Body of pancreas (tissue), 4 donors: ENCODE data around the gene SC5D. TPM values are rescaled to one million over a fixed set of nuclear protein-coding genes. Genes with fewer than 3 reads are reported as not detected.

Experiments
- ATAC-seq: fragments of 150-250 bp; one replicate; pipeline ENCODE4 v1.9.1; 2016
- DNase-seq, 4 donors: peaks; one replicate each; pipeline ENCODE4 v3.0.0-alpha.2; 2019
- H3K27ac ChIP-seq, 4 donors: fragments of 200-600 bp; sonication (generic); 1 replicate in 3 of 4; 2 replicates in 1 of 4; pipeline versions ENCODE4 v1.5.1 to v1.6.1; 2016 to 2019; ENCODE audit warnings: mild to moderate bottlenecking in 1 of 4, mixed read lengths in 1 of 4, moderate library complexity in 1 of 4
- H3K27me3 ChIP-seq, 2 donors: fragments of 200-600 bp; sonication (generic); one replicate each; pipeline ENCODE4 v1.6.0; 2016; ENCODE audit warnings: mild to moderate bottlenecking in 1 of 2
- H3K36me3 ChIP-seq, 2 donors: fragments of 200-600 bp; sonication (generic); replicated peaks in 1 of 2; 2 replicates each; pipeline ENCODE4 v1.5.1; 2016; ENCODE audit warnings: low read depth in 2 of 2; ENCODE audit not compliant: insufficient read depth in 1 of 2
- H3K4me1 ChIP-seq: fragments of 200-600 bp; sonication (generic); one replicate; pipeline ENCODE4 v1.6.0; 2016
- H3K4me3 ChIP-seq, 2 donors: fragments of 200-600 bp; sonication (generic); 1 replicate in 1 of 2; 2 replicates in 1 of 2; pipeline ENCODE4 v1.5.1; 2016 to 2019
- H3K9me3 ChIP-seq, 3 donors: fragments of 200-600 bp; sonication (generic); 1 replicate in 2 of 3; 2 replicates in 1 of 3; pipeline ENCODE4 v1.5.1; 2016
- POLR2A ChIP-seq, 3 donors: fragments of 450-650 bp; IDR thresholded peaks; one replicate each; pipeline ENCODE4 v1.6.1; 2016; ENCODE audit warnings: antibody characterized with exemption in 3 of 3, mild to moderate bottlenecking in 2 of 3
- WGBS, 2 donors: methylation state at CpG; one replicate each; pipeline ENCODE4 v1.1.5; 2017; 5-methylcytosine and 5-hydroxymethylcytosine counted together
- intact Hi-C: fragments of 100-400 bp; cut with DNase I; formaldehyde crosslinking; loops from one replicate; pipeline ENCODE4 v1.15.1; 2023
- total RNA-seq, 2 donors: library from RNA; depleted of rRNA; stranded (reverse); fragments of >200 nt; gene quantifications; one replicate each; pipeline ENCODE4 v1.1.0, GENCODE V29; 2016
- TF ChIP-seq, protein P1 (sequence below), 7 experiments: fragments of 450-650 bp in 4 of 7; fragments of 200-600 bp in 3 of 7; sonication (generic) in 3 of 7; IDR thresholded peaks; one replicate each; pipeline ENCODE4 v1.5.1; 2016 to 2019; ENCODE audit warnings: antibody characterized with exemption in 7 of 7

Gene SC5D
- total RNA-seq, 2 donors from 2014 or later, result 9.2 to 22.1 TPM

DNA sequence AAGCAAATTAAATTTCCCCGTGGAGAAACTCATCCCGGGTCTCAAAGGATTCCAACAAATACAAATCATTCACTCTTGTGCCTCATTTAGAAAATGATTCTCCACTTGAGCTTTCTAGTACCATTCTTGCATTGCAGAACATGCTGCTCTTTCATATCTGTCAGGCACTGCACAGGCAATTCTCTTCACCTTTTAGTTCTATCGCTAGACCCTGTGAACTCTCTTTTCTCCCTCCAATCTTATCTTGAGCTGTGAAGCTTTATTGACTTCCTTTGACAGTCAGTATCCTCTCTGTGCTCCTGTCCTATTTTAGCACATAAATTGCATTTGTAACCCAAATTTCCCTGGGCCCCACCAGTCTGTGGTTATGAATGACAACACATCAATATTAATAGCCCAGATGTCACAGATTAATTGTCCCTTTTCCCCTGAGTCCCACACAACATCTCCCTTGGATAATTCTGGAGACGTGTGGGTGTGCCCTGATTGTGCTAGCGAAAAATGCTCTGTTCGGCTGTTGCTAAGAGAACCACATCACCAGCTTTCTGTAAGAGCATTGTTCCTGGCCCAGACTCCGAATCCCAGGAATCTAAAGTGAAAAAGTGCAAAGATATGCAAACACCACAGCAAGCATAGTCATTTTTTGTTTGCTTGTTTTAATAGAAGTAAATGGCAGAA lies 22.4 kb upstream of the SC5D start:
- intact Hi-C loops, result no loop called here
- Histone ChIP-seq H3K27ac (no peak overlapping the region), H3K27me3 (no peaks in the 10 kb centered on the region), H3K9me3 (no peaks in the 10 kb centered on the region), H3K36me3 (no peaks in the 10 kb centered on the region), H3K4me1 (no peaks in the 10 kb centered on the region), H3K4me3 (no peak overlapping the region)
- WGBS, 2 donors, result 38% methylated on average over 7 of the region's 7 CpGs
- TF ChIP-seq, protein P1, sequence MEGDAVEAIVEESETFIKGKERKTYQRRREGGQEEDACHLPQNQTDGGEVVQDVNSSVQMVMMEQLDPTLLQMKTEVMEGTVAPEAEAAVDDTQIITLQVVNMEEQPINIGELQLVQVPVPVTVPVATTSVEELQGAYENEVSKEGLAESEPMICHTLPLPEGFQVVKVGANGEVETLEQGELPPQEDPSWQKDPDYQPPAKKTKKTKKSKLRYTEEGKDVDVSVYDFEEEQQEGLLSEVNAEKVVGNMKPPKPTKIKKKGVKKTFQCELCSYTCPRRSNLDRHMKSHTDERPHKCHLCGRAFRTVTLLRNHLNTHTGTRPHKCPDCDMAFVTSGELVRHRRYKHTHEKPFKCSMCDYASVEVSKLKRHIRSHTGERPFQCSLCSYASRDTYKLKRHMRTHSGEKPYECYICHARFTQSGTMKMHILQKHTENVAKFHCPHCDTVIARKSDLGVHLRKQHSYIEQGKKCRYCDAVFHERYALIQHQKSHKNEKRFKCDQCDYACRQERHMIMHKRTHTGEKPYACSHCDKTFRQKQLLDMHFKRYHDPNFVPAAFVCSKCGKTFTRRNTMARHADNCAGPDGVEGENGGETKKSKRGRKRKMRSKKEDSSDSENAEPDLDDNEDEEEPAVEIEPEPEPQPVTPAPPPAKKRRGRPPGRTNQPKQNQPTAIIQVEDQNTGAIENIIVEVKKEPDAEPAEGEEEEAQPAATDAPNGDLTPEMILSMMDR (IDR thresholded peaks at IDR 0.05), result no peak
- no peak for TF ChIP-seq POLR2A (IDR thresholded peaks at IDR 0.05)
- DNase-seq (no peak), ATAC-seq (no peak)

DNA sequence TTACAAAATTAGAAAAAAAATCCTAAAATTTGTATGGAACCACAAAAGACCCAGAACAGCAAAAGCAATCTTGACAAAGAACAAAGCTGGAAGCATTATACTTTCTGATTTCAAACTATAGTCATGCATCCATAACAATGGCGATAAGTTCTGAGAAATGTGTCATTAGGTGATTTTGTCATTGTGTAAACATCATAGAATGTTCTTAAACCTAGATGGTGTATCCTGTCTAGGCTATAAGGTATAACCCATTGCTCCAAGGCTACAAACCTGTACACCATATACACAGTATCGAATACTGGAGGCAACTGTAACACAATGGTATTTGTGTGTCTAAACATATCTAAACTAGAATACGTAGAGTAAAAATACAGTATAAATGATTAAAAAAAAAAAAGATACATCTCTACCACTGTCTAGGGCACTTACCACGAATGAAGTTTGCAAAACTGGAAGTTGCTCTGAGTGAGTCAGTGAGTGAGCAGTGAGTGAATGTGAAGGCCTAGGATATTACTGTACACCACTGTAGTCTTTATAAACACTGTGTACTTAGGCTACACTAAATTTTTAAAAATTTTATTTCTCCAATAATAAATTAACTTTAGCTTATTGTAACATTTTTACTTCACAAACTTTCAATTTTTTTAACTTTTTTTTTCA lies 18.1 kb upstream of the SC5D start:
- DNase-seq (no peak), ATAC-seq (no peak)
- WGBS, 2 donors, result 75% methylated on average over 4 of the region's 4 CpGs
- TF ChIP-seq POLR2A (IDR thresholded peaks at IDR 0.05), result no peak
- TF ChIP-seq, protein P1 (IDR thresholded peaks at IDR 0.05), result no peak
- intact Hi-C loops, result no loop called here
- Histone ChIP-seq H3K27me3 (no peaks in the 10 kb centered on the region), H3K27ac (no peak overlapping the region), H3K36me3 (no peaks in the 10 kb centered on the region), H3K9me3 (no peaks in the 10 kb centered on the region), H3K4me1 (no peaks in the 10 kb centered on the region), H3K4me3 (no peak overlapping the region)

DNA sequence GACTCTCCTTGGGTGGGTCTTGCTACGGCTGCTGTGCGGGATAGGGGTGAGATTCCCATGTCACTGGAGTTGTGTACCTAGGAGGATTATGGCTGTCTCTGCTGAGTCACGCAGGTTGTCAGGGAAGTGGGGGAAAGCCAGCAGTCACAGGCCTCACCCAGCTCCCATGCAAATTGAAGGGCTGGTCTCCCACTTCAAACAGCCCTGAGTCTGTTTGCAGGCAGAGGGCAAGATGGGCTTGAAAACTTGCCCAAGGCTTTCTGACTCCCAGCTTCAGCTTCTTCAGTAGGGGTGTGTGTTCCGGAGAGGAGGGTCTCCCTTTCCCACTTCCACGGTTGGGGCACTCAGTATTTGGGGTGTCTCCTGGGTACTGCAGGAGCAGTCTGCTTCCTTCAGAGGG lies 10.9 kb upstream of the SC5D start:
- intact Hi-C loops, result no loop called here
- Histone ChIP-seq H3K27me3 (no peaks in the 10 kb centered on the region), H3K27ac (no peak overlapping the region), H3K4me1 (no peaks in the 10 kb centered on the region), H3K36me3 (no peaks in the 10 kb centered on the region), H3K9me3 (peaks cover 0 to 7% (median 0%) of the 10 kb centered on the region in 3 donors), H3K4me3 (no peak overlapping the region)
- WGBS, 2 donors, result 87 to 89% methylated on average over 3 to 5 of the region's 5 CpGs
- DNase-seq (no peak), ATAC-seq (no peak)
- TF ChIP-seq POLR2A (IDR thresholded peaks at IDR 0.05), result no peak
- TF ChIP-seq, protein P1 (IDR thresholded peaks at IDR 0.05), result no peak

DNA sequence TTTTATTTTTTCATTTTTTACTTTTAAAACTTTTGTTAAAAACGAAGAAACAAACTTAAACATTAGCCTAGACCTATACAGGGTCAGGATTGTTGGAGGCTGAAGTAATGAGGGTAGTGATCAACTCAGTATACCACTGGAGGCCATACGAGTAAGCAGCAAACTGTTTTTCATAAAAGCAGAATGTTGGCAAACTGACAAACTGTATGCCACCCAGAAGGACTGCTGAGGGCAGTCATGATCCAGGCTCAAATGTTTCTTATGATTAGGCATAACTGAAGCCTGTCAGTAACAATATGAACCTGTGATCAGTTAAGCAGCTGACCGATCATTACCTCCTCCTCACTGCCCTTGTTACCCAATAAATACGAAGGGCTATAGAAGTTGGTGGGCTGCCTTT lies 10.2 kb upstream of the SC5D start:
- Histone ChIP-seq H3K9me3 (peaks cover 0 to 7% (median 0%) of the 10 kb centered on the region in 3 donors), H3K36me3 (no peaks in the 10 kb centered on the region), H3K4me1 (no peaks in the 10 kb centered on the region), H3K4me3 (no peak overlapping the region), H3K27ac (no peak overlapping the region), H3K27me3 (no peaks in the 10 kb centered on the region)
- ATAC-seq (no peak), DNase-seq (no peak)
- intact Hi-C loops, result no loop called here
- TF ChIP-seq, protein P1 (IDR thresholded peaks at IDR 0.05), result no peak
- no peak for TF ChIP-seq POLR2A (IDR thresholded peaks at IDR 0.05)
- WGBS, 2 donors, result 48 to 58% methylated on average over 4 of the region's 4 CpGs
